Occipital lobe (tissue), 2 donors: ENCODE results near the gene SLC13A3. TPM values are rescaled to one million over a fixed set of nuclear protein-coding genes. Genes with fewer than 3 reads are reported as not detected.
A peak's percentile ranks its signal among the peaks of the same experiment; 100 is the strongest.

Experiments used
- DNase-seq: peaks from one replicate; lab custom pipeline; 2025; lab: John Stamatoyannopoulos, UW
- total RNA-seq: library from RNA; depleted of rRNA; stranded (reverse); fragments of >200 nt; gene quantifications from one replicate; pipeline ENCODE4 v1.2.3, GENCODE V29; 2014

The SLC13A3 gene
- 10.8 TPM for total RNA-seq

- DNase-seq = no peak
Measured at GRCh38 chr20:46651091-46651962, at the start of gene SLC13A3. Gene SLC13A3 (minus strand): TSS chr20:46651459. CDS start chr20:46651421, 38 bp downstream.

- no peak for DNase-seq
Measured at GRCh38 chr20:46701057-46701456, 49.8 kb upstream of the SLC13A3 start.

GRCh38 chr20:46700481-46700880 lies 49.2 kb upstream of the SLC13A3 start:
- DNase-seq = no peak

GRCh38 chr20:46699651-46700359 lies 48.5 kb upstream of the SLC13A3 start:
- no peak for DNase-seq

GRCh38 chr20:46698788-46699187 lies 47.5 kb upstream of the SLC13A3 start:
- DNase-seq = no peak

GRCh38 chr20:46696791-46697279 lies 45.6 kb upstream of the SLC13A3 start:
- DNase-seq = no peak

GRCh38 chr20:46695892-46696291 lies 44.6 kb upstream of the SLC13A3 start:
- no peak for DNase-seq

- DNase-seq = no peak
Measured at GRCh38 chr20:46694484-46694883, 43.2 kb upstream of the SLC13A3 start.

- DNase-seq = no peak
Measured at GRCh38 chr20:46691196-46691595, 39.9 kb upstream of the SLC13A3 start.

GRCh38 chr20:46690219-46691106 lies 39.2 kb upstream of the SLC13A3 start:
- DNase-seq = no peak

- no peak for DNase-seq
Measured at GRCh38 chr20:46689754-46690085, 38.5 kb upstream of the SLC13A3 start.

- peak; percentile 94 for DNase-seq
Measured at GRCh38 chr20:46689082-46689753, 38.0 kb upstream of the SLC13A3 start, which contains the start of gene TP53RK. Gene TP53RK (minus strand): TSS chr20:46689444. CDS start chr20:46689414, 30 bp downstream.

- DNase-seq = no peak
Measured at GRCh38 chr20:46688151-46689081, 37.2 kb upstream of the SLC13A3 start.

GRCh38 chr20:46683939-46684750 lies 32.9 kb upstream of the SLC13A3 start:
- no peak for DNase-seq

GRCh38 chr20:46683668-46683938 lies 32.3 kb upstream of the SLC13A3 start:
- DNase-seq = no peak

- DNase-seq = no peak
Measured at GRCh38 chr20:46683011-46683667, 31.9 kb upstream of the SLC13A3 start.

GRCh38 chr20:46682063-46682821 lies 31.0 kb upstream of the SLC13A3 start:
- DNase-seq = no peak
